ENCODE data around the gene ACRBP.

ACRBP gene

GRCh38 chr12:6615802-6616201 is 31.4 kb downstream of the ACRBP start:
- H3K27me3 Mint-ChIP-seq: no peaks in the 10 kb centered on the region
- H3K9me3 Mint-ChIP-seq: no peaks in the 10 kb centered on the region
- H3K36me3 Mint-ChIP-seq: peaks cover 15 to 19% of the 10 kb centered on the region in 2 donors
- no peak for DNase-seq
- H3K4me3 Mint-ChIP-seq: no peak overlapping the region
- H3K27ac Mint-ChIP-seq: peak overlapping the region; percentile 53
- ATAC-seq (replicated peaks): no peak
- H3K4me1 Mint-ChIP-seq: peaks cover 50 to 60% of the 10 kb centered on the region in 2 donors

- Mint-ChIP-seq H3K36me3 (peaks cover 4 to 9% of the 10 kb centered on the region in 2 donors), H3K4me1 (peaks cover 51 to 57% of the 10 kb centered on the region in 2 donors), H3K4me3 (peak overlapping the region in 1 of 2 donors; percentile 30), H3K9me3 (no peaks in the 10 kb centered on the region), H3K27ac (peak overlapping the region; percentile 94), H3K27me3 (no peaks in the 10 kb centered on the region)
- no peak for ATAC-seq (replicated peaks)
- DNase-seq: no peak
Measured at GRCh38 chr12:6614513-6615172, 32.6 kb downstream of the ACRBP start.

GRCh38 chr12:6613776-6614512 is 33.3 kb downstream of the ACRBP start:
- DNase-seq: no peak

GRCh38 chr12:6613015-6613775 is 34.0 kb downstream of the ACRBP start:
- Mint-ChIP-seq H3K27ac (peak overlapping the region; percentile 77), H3K9me3 (no peaks in the 10 kb centered on the region), H3K4me3 (peak overlapping the region; percentile 31 to 34), H3K4me1 (peaks cover 48 to 55% of the 10 kb centered on the region in 2 donors), H3K36me3 (no peaks in the 10 kb centered on the region), H3K27me3 (no peaks in the 10 kb centered on the region)
- DNase-seq (no peak), ATAC-seq (replicated peaks) (peak in 1 of 2 donors; percentile 10)

More at GRCh38 chr12:6613776-6614512, 33.3 kb downstream of the ACRBP start:
- Mint-ChIP-seq H3K27me3 (no peaks in the 10 kb centered on the region), H3K4me1 (peaks cover 51 to 60% of the 10 kb centered on the region in 2 donors), H3K36me3 (peaks cover 2 to 4% of the 10 kb centered on the region in 2 donors), H3K27ac (peak overlapping the region; percentile 94), H3K9me3 (no peaks in the 10 kb centered on the region), H3K4me3 (peak overlapping the region; percentile 5 to 30)
- peak; percentile 49 to 50 for ATAC-seq (replicated peaks)

- Mint-ChIP-seq H3K27me3 (no peaks in the 10 kb centered on the region), H3K9me3 (no peaks in the 10 kb centered on the region), H3K4me1 (peaks cover 44 to 55% of the 10 kb centered on the region in 2 donors), H3K36me3 (no peaks in the 10 kb centered on the region), H3K27ac (peak overlapping the region; percentile 3), H3K4me3 (no peak overlapping the region)
- DNase-seq: no peak
- ATAC-seq (replicated peaks): no peak
Measured at GRCh38 chr12:6612652-6613014, 34.6 kb downstream of the ACRBP start.

- no peaks in the 10 kb centered on the region for H3K9me3 Mint-ChIP-seq
- H3K27me3 Mint-ChIP-seq: no peaks in the 10 kb centered on the region
- H3K27ac Mint-ChIP-seq: peak overlapping the region; percentile 3
- H3K4me1 Mint-ChIP-seq: peaks cover 44 to 55% of the 10 kb centered on the region in 2 donors
- no peak for DNase-seq
- no peak for ATAC-seq (replicated peaks)
- no peak overlapping the region for H3K4me3 Mint-ChIP-seq
- H3K36me3 Mint-ChIP-seq: no peaks in the 10 kb centered on the region
Measured at GRCh38 chr12:6612247-6612646, 35.0 kb downstream of the ACRBP start.

- Mint-ChIP-seq H3K27me3 (no peaks in the 10 kb centered on the region), H3K27ac (no peak overlapping the region), H3K4me1 (peaks cover 48 to 63% of the 10 kb centered on the region in 2 donors), H3K4me3 (no peak overlapping the region), H3K9me3 (no peaks in the 10 kb centered on the region), H3K36me3 (peaks cover 16 to 19% of the 10 kb centered on the region in 2 donors)
- ATAC-seq (replicated peaks) (peak; percentile 24 to 27), DNase-seq (no peak)
Measured at GRCh38 chr12:6608592-6609281, 38.5 kb downstream of the ACRBP start.

- Mint-ChIP-seq H3K9me3 (no peaks in the 10 kb centered on the region), H3K27ac (no peak overlapping the region), H3K36me3 (peaks cover 22 to 27% of the 10 kb centered on the region in 2 donors), H3K4me3 (no peak overlapping the region), H3K27me3 (no peaks in the 10 kb centered on the region), H3K4me1 (peaks cover 50 to 63% of the 10 kb centered on the region in 2 donors)
- ATAC-seq (replicated peaks) (peak; percentile 52 to 60), DNase-seq (peak; percentile 65)
Measured at GRCh38 chr12:6607751-6608591, 39.3 kb downstream of the ACRBP start.

- Mint-ChIP-seq H3K27me3 (no peaks in the 10 kb centered on the region), H3K27ac (peak overlapping the region; percentile 91), H3K4me1 (peaks cover 45 to 63% of the 10 kb centered on the region in 2 donors), H3K9me3 (no peaks in the 10 kb centered on the region), H3K36me3 (peaks cover 32 to 41% of the 10 kb centered on the region in 2 donors), H3K4me3 (no peak overlapping the region)
- DNase-seq (peak; percentile 51), ATAC-seq (replicated peaks) (peak; percentile 44 to 48)
Measured at GRCh38 chr12:6606331-6607131, 40.7 kb downstream of the ACRBP start.

- H3K27me3 Mint-ChIP-seq: no peaks in the 10 kb centered on the region
- H3K4me1 Mint-ChIP-seq: peaks cover 36 to 60% of the 10 kb centered on the region in 2 donors
- peaks cover 38 to 48% of the 10 kb centered on the region in 2 donors for H3K36me3 Mint-ChIP-seq
- peak overlapping the region; percentile 91 for H3K27ac Mint-ChIP-seq
- ATAC-seq (replicated peaks) (peak; percentile 33 to 34), DNase-seq (no peak)
- no peaks in the 10 kb centered on the region for H3K9me3 Mint-ChIP-seq
- H3K4me3 Mint-ChIP-seq: no peak overlapping the region
Measured at GRCh38 chr12:6605421-6606330, 41.6 kb downstream of the ACRBP start.

GRCh38 chr12:6604259-6605029 is 42.8 kb downstream of the ACRBP start:
- Mint-ChIP-seq H3K27me3 (no peaks in the 10 kb centered on the region), H3K9me3 (no peaks in the 10 kb centered on the region), H3K27ac (peak overlapping the region; percentile 91), H3K4me1 (peaks cover 34 to 51% of the 10 kb centered on the region in 2 donors), H3K4me3 (no peak overlapping the region), H3K36me3 (peaks cover 50 to 60% of the 10 kb centered on the region in 2 donors)
- ATAC-seq (replicated peaks) (no peak), DNase-seq (no peak)
